ENCODE results near the gene MT1M.
"Not testable (repeated sequence)": the region's sequence is repeated elsewhere in the genome, so short reads cannot be mapped to it uniquely, and the experiment has no call there.

Gene MT1M

GRCh38 chr16:56608876-56609462, 23.5 kb upstream of the MT1M start:
- DNase-seq (ENCODE audit: low read depth in 2 of 2): no peak

- DNase-seq (ENCODE audit: low read depth in 2 of 2): peak in 1 of 2 experiments; percentile 61
Measured at GRCh38 chr16:56609463-56609921, 23.0 kb upstream of the MT1M start.

GRCh38 chr16:56610017-56610608, 22.3 kb upstream of the MT1M start:
- DNase-seq (ENCODE audit: low read depth in 2 of 2): no peak

- DNase-seq (ENCODE audit: low read depth in 2 of 2): no peak
Measured at GRCh38 chr16:56610609-56611111, 21.8 kb upstream of the MT1M start.

- DNase-seq (ENCODE audit: low read depth in 2 of 2): no peak
Measured at GRCh38 chr16:56611281-56611833, 21.1 kb upstream of the MT1M start.

- DNase-seq (ENCODE audit: low read depth in 2 of 2): no peak
Measured at GRCh38 chr16:56613706-56614105, 18.8 kb upstream of the MT1M start.

- DNase-seq (ENCODE audit: low read depth in 2 of 2): no peak
Measured at GRCh38 chr16:56614549-56614991, 17.9 kb upstream of the MT1M start.

GRCh38 chr16:56615353-56615752, 17.1 kb upstream of the MT1M start:
- no peak for DNase-seq (ENCODE audit: low read depth in 2 of 2)

GRCh38 chr16:56616608-56617211, 15.7 kb upstream of the MT1M start:
- DNase-seq (ENCODE audit: low read depth in 2 of 2): no peak

GRCh38 chr16:56617212-56618085, 15.0 kb upstream of the MT1M start:
- DNase-seq (ENCODE audit: low read depth in 2 of 2): no peak

- DNase-seq (ENCODE audit: low read depth in 2 of 2): no peak
Measured at GRCh38 chr16:56618138-56618537, 14.3 kb upstream of the MT1M start.

- no peak for DNase-seq (ENCODE audit: low read depth in 2 of 2)
Measured at GRCh38 chr16:56620339-56620897, 12.0 kb upstream of the MT1M start.

GRCh38 chr16:56621665-56622445, 10.6 kb upstream of the MT1M start:
- not testable (repeated sequence) for DNase-seq (ENCODE audit: low read depth in 2 of 2)

- not testable (repeated sequence) for DNase-seq (ENCODE audit: low read depth in 2 of 2)
Measured at GRCh38 chr16:56623184-56623583, 9.3 kb upstream of the MT1M start.

GRCh38 chr16:56623637-56624036, 8.8 kb upstream of the MT1M start:
- no peak for DNase-seq (ENCODE audit: low read depth in 2 of 2)

- DNase-seq (ENCODE audit: low read depth in 2 of 2): peak; percentile 61 to 63
Measured at GRCh38 chr16:56625140-56625942, 7.1 kb upstream of the MT1M start, which contains the start of gene MT1E. MT1E (plus strand) TSS chr16:56625781; CDS start chr16:56625852, 71 bp downstream.

- no peak for DNase-seq (ENCODE audit: low read depth in 2 of 2)
Measured at GRCh38 chr16:56625943-56626654, 6.4 kb upstream of the MT1M start.

GRCh38 chr16:56626685-56627084, 5.8 kb upstream of the MT1M start:
- no peak for DNase-seq (ENCODE audit: low read depth in 2 of 2)
